ENCODE measurements around the gene SPEM2.

GRCh38 chr17:7403043-7403726, 22.2 kb upstream of the SPEM2 start:
- no peak for TF ChIP-seq POLR2A (IDR thresholded peaks at IDR 0.05; ENCODE audit: control extremely low read depth in 1 of 2, low read depth in 2 of 2, low read length in 2 of 2)
- no peak for TF ChIP-seq CTCF (IDR thresholded peaks at IDR 0.05; ENCODE audit: control extremely low read depth in 1 of 3, insufficient read depth in 1 of 3, low read depth in 1 of 3, low read length in 3 of 3)
- no peak for TF ChIP-seq POLR2AphosphoS5 (IDR thresholded peaks at IDR 0.05; ENCODE audit: low read depth, low read length)
- TF ChIP-seq SUZ12 (IDR thresholded peaks at IDR 0.05; ENCODE audit: low read length), result no peak
- TF ChIP-seq GABPA (IDR thresholded peaks at IDR 0.05; ENCODE audit: borderline replicate concordance, insufficient read depth, low read length), result no peak
- TF ChIP-seq ATF3 (IDR thresholded peaks at IDR 0.05; ENCODE audit: insufficient read depth, low read depth, low read length), result no peak
- TF ChIP-seq BCL11A (IDR thresholded peaks at IDR 0.05; ENCODE audit: low read depth in 2 of 2, low read length in 2 of 2), result no peak

Data from H1 (cell line).